Stimulated activated CD4-positive, alpha-beta T cell treated with anti-CD3 and anti-CD28 coated beads, Interleukin-12 subunit alpha, Interleukin-12 subunit beta, amount 100 ng/mL, for 24 hours (primary cell): ENCODE measurements around the gene EIF4A3.

Source experiments
- DNase-seq, 2 experiments: peaks; one replicate each; pipeline ENCODE4 v3.0.0-alpha.2; 2020; ENCODE audit warnings: low read depth in 2 of 2

EIF4A3 gene

DNA sequence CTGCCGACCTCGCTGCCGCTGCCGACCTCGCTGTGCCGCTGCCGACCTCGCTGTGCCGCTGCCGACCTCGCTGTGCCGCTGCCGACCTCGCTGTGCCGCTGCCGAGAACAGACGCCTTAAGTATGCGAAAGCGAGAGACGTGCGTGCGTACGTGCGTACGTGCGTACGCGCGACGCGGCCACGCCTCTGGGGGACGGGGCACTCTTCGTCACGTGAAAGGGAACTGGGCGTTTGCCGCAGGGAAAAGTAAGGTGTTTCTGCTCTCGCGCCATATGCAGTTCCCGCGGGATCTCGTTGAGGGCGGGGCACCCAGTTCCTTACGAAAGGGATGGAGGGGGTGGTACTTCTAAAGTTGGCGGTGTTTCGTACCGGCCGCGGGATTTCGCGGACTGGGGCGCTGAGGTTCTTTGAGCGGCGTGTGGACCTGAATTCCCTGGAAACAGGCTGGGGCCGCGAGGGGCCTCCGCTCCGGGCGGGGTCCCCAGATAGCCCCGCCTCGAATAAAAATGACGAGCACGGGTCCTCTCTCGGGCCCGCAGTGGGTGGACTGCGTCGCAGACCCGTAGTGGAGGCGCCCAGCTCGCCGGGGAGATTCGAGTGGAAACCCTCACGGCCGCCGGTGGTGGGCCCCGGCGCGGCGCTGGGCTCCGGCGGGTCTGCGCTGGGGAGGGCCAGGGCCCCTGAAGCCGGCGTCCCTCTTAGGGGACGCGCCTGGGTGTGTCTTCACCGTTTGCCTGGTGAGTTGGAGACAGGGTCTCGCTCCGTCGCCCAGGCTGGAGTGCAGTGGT is at the start of gene EIF4A3:
EIF4A3 (minus strand) TSS at position 94 of the 788 bp plus-strand sequence. CDS start 167 bp downstream, outside the sequence.
- DNase-seq = peak; percentile 92 to 98

- no peak for DNase-seq
Observed at GRCh38 chr17:80196652-80197051, 49.7 kb upstream of the EIF4A3 start.

- DNase-seq = peak; percentile 17 to 28
Observed at GRCh38 chr17:80195671-80196529, 49.0 kb upstream of the EIF4A3 start.

GRCh38 chr17:80195141-80195540 is 48.2 kb upstream of the EIF4A3 start:
- no peak for DNase-seq

- DNase-seq = no peak
Observed at GRCh38 chr17:80191865-80192661, 45.1 kb upstream of the EIF4A3 start.

DNA sequence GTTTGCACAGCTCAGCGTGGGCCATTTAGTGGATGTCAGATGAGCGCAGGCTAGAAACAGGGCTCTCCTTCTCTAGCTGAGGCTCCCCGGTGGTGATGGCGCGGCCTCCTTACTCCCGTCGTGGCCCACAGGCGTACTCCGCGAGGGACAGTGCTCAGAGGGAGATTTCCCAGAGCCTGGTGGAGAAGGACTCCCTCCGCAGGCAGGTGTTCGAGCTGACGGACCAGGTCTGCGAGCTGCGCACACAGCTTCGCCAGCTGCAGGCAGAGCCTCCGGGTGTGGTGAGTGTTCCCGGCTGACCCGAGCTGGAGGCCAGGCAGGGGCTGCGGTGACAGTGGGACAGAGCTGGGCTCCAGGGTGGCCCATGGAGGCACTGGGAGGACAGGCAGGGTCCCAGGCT is 44.3 kb upstream of the EIF4A3 start:
- no peak for DNase-seq

DNA sequence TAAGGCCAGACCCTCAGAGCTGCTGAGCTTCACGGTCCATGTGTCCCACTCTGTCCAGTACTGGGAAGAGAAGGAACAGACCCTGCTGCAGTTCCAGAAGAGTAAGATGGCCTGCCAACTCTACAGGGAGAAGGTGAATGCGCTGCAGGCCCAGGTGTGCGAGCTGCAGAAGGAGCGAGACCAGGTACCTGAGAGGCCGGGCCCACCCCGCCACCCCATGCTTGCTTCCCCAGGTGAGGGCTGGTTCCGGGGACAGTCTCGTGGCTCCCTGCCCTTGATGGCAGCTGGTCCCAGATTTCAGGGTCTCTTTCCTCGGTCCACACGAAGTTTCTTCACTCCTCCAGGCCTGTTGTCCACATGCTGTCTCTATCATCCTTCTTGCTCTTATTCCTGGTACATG is 43.8 kb upstream of the EIF4A3 start:
- no peak for DNase-seq

GRCh38 chr17:80189611-80190010 is 42.7 kb upstream of the EIF4A3 start:
- DNase-seq = no peak

- DNase-seq = no peak
Observed at GRCh38 chr17:80187515-80187941, 40.6 kb upstream of the EIF4A3 start.

DNA sequence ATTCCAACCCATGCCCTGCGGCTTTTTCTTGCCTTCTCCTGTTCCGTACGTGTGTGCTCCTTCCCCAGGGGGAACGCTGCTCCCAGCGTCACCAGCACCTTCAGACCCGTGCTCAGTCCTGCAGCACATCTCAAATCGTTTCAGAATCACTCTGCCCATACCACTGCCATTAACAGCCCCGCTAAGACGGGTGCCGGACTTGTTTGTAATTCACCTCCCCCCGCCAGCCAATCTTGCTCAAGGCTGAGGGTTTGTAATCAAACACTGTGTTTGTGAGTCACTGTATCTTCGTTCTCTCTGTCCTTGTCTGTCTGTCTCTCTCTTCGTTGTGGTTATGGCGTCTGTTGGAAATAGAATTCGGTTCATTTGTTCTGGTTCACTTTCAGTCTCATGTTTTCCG is 40.2 kb upstream of the EIF4A3 start:
- DNase-seq = no peak

DNA sequence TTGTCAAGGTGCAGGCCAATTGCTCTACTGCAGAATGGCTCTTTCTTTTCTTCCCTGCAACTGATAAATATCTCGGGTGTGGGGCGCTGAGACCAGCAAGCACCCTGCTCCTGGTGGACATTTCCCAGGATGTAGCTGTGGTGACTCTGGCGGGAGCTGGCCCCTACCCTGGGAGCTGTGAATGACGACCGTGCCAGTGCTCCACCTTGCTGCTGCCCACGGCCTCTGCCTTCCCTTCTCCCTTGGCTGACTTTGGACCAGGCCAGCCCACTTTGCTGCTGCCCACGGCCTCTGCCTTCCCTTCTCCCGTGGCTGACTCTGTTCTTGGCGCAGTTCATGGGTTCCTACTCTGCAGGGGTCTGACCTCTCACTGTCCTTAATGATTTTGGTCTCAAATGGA is 39.0 kb upstream of the EIF4A3 start:
- no peak for DNase-seq

GRCh38 chr17:80184423-80184714 is 37.4 kb upstream of the EIF4A3 start:
- DNase-seq = no peak

- no peak for DNase-seq
Observed at GRCh38 chr17:80183581-80184422, 36.9 kb upstream of the EIF4A3 start.

DNA sequence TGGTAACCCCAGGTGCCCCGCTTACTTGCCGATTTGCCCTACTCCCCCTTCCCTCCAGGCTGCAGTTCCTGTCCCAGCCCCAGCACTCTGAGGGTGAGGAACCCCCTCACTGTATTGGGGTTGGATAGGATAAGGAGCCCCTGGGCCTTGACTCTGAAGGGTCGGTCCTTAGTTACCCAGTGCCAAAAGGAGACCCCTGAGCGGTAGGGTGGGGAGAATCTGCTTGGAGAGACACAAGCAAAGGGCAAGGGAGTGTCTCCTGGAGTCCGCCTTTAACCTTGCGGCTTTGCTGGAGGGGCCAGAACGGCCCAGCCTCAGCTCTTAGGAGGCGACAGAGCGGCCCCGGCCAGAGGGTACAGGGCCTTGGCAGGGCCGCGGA is 35.9 kb upstream of the EIF4A3 start:
- DNase-seq = no peak

- DNase-seq = no peak
Observed at GRCh38 chr17:80182118-80182844, 35.4 kb upstream of the EIF4A3 start.

DNA sequence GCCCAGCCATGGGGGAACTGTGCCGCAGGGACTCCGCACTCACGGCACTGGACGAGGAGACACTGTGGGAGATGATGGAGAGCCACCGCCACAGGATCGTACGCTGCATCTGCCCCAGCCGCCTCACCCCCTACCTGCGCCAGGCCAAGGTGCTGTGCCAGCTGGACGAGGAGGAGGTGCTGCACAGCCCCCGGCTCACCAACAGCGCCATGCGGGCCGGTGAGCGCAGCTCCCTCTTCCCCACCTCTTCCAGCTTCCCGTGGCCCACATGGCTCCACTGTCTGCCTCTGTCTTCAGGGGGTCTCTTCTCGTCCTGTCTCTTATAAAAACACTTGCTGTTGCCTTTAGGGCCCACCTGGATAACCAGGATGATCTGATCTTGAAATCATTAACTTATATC is 34.5 kb upstream of the EIF4A3 start:
- no peak for DNase-seq

DNA sequence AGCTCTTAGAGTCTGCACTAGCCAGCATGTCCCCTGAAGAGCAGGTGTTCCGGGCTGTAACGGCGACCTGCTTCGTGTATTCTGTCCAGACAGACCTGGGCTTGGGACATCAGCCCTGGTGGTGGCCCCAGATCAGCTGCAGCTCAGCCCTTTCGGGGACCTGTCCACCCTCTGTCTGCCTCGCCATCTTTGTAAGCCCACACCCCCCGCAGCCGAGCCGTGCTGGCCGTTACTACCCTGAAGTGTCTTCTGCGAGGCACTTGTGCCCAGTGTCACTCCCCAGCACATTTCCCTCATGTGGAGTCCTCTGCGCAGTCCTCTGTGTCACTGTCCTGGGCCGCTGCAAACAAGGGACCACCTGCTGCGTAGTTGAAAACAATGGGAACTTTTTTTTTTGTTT is 33.3 kb upstream of the EIF4A3 start:
- no peak for DNase-seq

- DNase-seq = no peak
Observed at GRCh38 chr17:80177986-80178595, 31.2 kb upstream of the EIF4A3 start.

DNA sequence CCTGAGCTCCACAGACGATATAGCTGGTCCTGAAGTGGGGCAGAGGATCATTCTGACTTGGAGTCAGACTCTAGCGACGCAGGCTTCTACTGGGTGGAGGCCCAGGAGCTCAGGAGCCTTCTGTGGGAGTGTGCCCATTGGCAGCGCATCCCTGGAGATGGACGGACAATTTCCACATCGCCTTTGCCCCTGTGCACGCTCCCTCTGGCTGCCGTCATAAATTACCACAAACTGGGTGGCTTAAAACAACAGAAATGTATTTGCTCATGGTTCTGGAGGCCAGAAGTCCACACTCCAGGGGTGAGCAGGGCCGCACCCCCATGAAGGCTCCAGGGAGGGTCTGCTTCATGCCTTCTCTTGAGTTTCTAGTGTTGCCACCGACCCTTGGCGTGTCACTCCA is 29.8 kb upstream of the EIF4A3 start:
- DNase-seq = no peak

DNA sequence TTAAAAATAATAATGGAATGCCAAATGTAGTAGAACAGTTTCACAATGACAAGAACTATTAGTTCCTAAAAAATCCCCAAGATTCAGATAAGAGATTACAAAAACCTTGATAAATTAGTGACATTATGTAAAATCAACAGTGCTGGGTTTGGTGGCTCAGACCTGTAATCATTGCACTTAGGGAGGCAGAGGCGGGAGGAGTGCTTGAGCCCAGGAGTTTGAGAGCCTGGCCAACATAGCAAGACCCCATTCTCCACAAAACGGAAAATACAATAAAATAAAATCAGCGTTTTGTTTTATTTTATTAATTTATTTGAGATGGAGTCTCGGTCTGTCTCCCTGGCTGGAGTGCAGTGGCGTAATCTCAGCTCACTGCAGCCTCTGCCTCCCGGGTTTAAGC is 27.0 kb upstream of the EIF4A3 start:
- no peak for DNase-seq
